Central memory CD8-positive, alpha-beta T cell (primary cell): ENCODE results near the gene TCERG1L.

Experiments used
- ATAC-seq: fragments of 150-1000 bp; cut with Tn5 transposase; replicated peaks from 2 replicates; pipeline ENCODE4 v1.10.0; 2022; ENCODE audit warnings: mild to moderate bottlenecking, moderate FRiP score, moderate number of reproducible peaks; ENCODE audit not compliant: poor library complexity, severe bottlenecking; ENCODE audit errors: extremely low read depth
- DNase-seq, 2 donors: peaks; one replicate each; pipeline ENCODE4 v3.0.0; 2021; ENCODE audit warnings: low spot score in 2 of 2
- H3K27ac Mint-ChIP-seq: one replicate; pipeline ENCODE4 v1.8.0; 2022; ENCODE audit warnings: low read depth, mild to moderate bottlenecking, moderate library complexity, mixed read lengths
- H3K27me3 Mint-ChIP-seq: one replicate; pipeline ENCODE4 v1.8.0; 2022; ENCODE audit warnings: mixed read lengths
- H3K36me3 Mint-ChIP-seq: one replicate; pipeline ENCODE4 v1.8.0; 2022; ENCODE audit warnings: mild to moderate bottlenecking, moderate library complexity, mixed read lengths; ENCODE audit not compliant: insufficient read depth
- H3K4me1 Mint-ChIP-seq: one replicate; pipeline ENCODE4 v1.8.0; 2022; ENCODE audit warnings: mixed read lengths
- H3K4me3 Mint-ChIP-seq: one replicate; pipeline ENCODE4 v1.8.0; 2022; ENCODE audit warnings: mild to moderate bottlenecking, moderate library complexity, mixed read lengths
- H3K9me3 Mint-ChIP-seq: one replicate; pipeline ENCODE4 v1.8.0; 2022; ENCODE audit warnings: mixed read lengths

Gene TCERG1L

GRCh38 chr10:131248376-131249165, 63.0 kb downstream of the TCERG1L start:
- no peak overlapping the region for H3K27ac Mint-ChIP-seq
- H3K27me3 Mint-ChIP-seq: no peaks in the 10 kb centered on the region
- DNase-seq (no peak), ATAC-seq (no peak)
- no peaks in the 10 kb centered on the region for H3K4me1 Mint-ChIP-seq
- H3K9me3 Mint-ChIP-seq: peaks cover 1% of the 10 kb centered on the region
- no peak overlapping the region for H3K4me3 Mint-ChIP-seq
- H3K36me3 Mint-ChIP-seq: no peaks in the 10 kb centered on the region

- ATAC-seq (no peak), DNase-seq (no peak)
- H3K4me1 Mint-ChIP-seq: no peaks in the 10 kb centered on the region
- no peaks in the 10 kb centered on the region for H3K36me3 Mint-ChIP-seq
- no peak overlapping the region for H3K4me3 Mint-ChIP-seq
- H3K9me3 Mint-ChIP-seq: no peaks in the 10 kb centered on the region
- no peak overlapping the region for H3K27ac Mint-ChIP-seq
- H3K27me3 Mint-ChIP-seq: no peaks in the 10 kb centered on the region
Observed at GRCh38 chr10:131247873-131248272, 63.6 kb downstream of the TCERG1L start.

- no peaks in the 10 kb centered on the region for H3K27me3 Mint-ChIP-seq
- no peaks in the 10 kb centered on the region for H3K36me3 Mint-ChIP-seq
- no peaks in the 10 kb centered on the region for H3K4me1 Mint-ChIP-seq
- no peaks in the 10 kb centered on the region for H3K9me3 Mint-ChIP-seq
- H3K4me3 Mint-ChIP-seq: no peak overlapping the region
- no peak for ATAC-seq
- H3K27ac Mint-ChIP-seq: no peak overlapping the region
- DNase-seq: no peak
Observed at GRCh38 chr10:131246775-131247174, 64.7 kb downstream of the TCERG1L start.

- H3K4me1 Mint-ChIP-seq: no peaks in the 10 kb centered on the region
- no peak overlapping the region for H3K27ac Mint-ChIP-seq
- no peak for DNase-seq
- no peaks in the 10 kb centered on the region for H3K36me3 Mint-ChIP-seq
- H3K9me3 Mint-ChIP-seq: no peaks in the 10 kb centered on the region
- no peak overlapping the region for H3K4me3 Mint-ChIP-seq
- H3K27me3 Mint-ChIP-seq: no peaks in the 10 kb centered on the region
- ATAC-seq: no peak
Observed at GRCh38 chr10:131246089-131246488, 65.4 kb downstream of the TCERG1L start.

- DNase-seq: no peak
- no peaks in the 10 kb centered on the region for H3K27me3 Mint-ChIP-seq
- no peaks in the 10 kb centered on the region for H3K36me3 Mint-ChIP-seq
- H3K27ac Mint-ChIP-seq: no peak overlapping the region
- H3K4me1 Mint-ChIP-seq: no peaks in the 10 kb centered on the region
- no peak overlapping the region for H3K4me3 Mint-ChIP-seq
- H3K9me3 Mint-ChIP-seq: no peaks in the 10 kb centered on the region
- ATAC-seq: no peak
Observed at GRCh38 chr10:131245475-131246059, 66.0 kb downstream of the TCERG1L start.

- no peak overlapping the region for H3K4me3 Mint-ChIP-seq
- H3K27me3 Mint-ChIP-seq: no peaks in the 10 kb centered on the region
- no peak overlapping the region for H3K27ac Mint-ChIP-seq
- H3K9me3 Mint-ChIP-seq: no peaks in the 10 kb centered on the region
- DNase-seq: no peak
- H3K36me3 Mint-ChIP-seq: no peaks in the 10 kb centered on the region
- H3K4me1 Mint-ChIP-seq: no peaks in the 10 kb centered on the region
- no peak for ATAC-seq
Observed at GRCh38 chr10:131244836-131245235, 66.7 kb downstream of the TCERG1L start.

- no peaks in the 10 kb centered on the region for H3K9me3 Mint-ChIP-seq
- H3K27me3 Mint-ChIP-seq: no peaks in the 10 kb centered on the region
- DNase-seq: no peak
- H3K4me3 Mint-ChIP-seq: no peak overlapping the region
- H3K36me3 Mint-ChIP-seq: no peaks in the 10 kb centered on the region
- no peaks in the 10 kb centered on the region for H3K4me1 Mint-ChIP-seq
- H3K27ac Mint-ChIP-seq: no peak overlapping the region
- ATAC-seq: no peak
Observed at GRCh38 chr10:131243076-131243475, 68.4 kb downstream of the TCERG1L start.

GRCh38 chr10:131242007-131242406, 69.5 kb downstream of the TCERG1L start:
- no peaks in the 10 kb centered on the region for H3K9me3 Mint-ChIP-seq
- no peaks in the 10 kb centered on the region for H3K4me1 Mint-ChIP-seq
- no peaks in the 10 kb centered on the region for H3K27me3 Mint-ChIP-seq
- no peaks in the 10 kb centered on the region for H3K36me3 Mint-ChIP-seq
- no peak overlapping the region for H3K27ac Mint-ChIP-seq
- no peak for DNase-seq
- no peak overlapping the region for H3K4me3 Mint-ChIP-seq
- no peak for ATAC-seq

GRCh38 chr10:131240691-131241090, 70.8 kb downstream of the TCERG1L start:
- no peaks in the 10 kb centered on the region for H3K27me3 Mint-ChIP-seq
- H3K27ac Mint-ChIP-seq: no peak overlapping the region
- H3K36me3 Mint-ChIP-seq: no peaks in the 10 kb centered on the region
- H3K9me3 Mint-ChIP-seq: no peaks in the 10 kb centered on the region
- no peaks in the 10 kb centered on the region for H3K4me1 Mint-ChIP-seq
- no peak overlapping the region for H3K4me3 Mint-ChIP-seq
- ATAC-seq (no peak), DNase-seq (no peak)

GRCh38 chr10:131239926-131240325, 71.6 kb downstream of the TCERG1L start:
- Mint-ChIP-seq H3K9me3 (no peaks in the 10 kb centered on the region), H3K27me3 (no peaks in the 10 kb centered on the region), H3K4me3 (no peak overlapping the region), H3K4me1 (no peaks in the 10 kb centered on the region), H3K36me3 (no peaks in the 10 kb centered on the region), H3K27ac (no peak overlapping the region)
- DNase-seq (no peak), ATAC-seq (no peak)

GRCh38 chr10:131239450-131239849, 72.1 kb downstream of the TCERG1L start:
- H3K27ac Mint-ChIP-seq: no peak overlapping the region
- H3K4me1 Mint-ChIP-seq: no peaks in the 10 kb centered on the region
- DNase-seq (no peak), ATAC-seq (no peak)
- no peaks in the 10 kb centered on the region for H3K27me3 Mint-ChIP-seq
- H3K4me3 Mint-ChIP-seq: no peak overlapping the region
- no peaks in the 10 kb centered on the region for H3K36me3 Mint-ChIP-seq
- no peaks in the 10 kb centered on the region for H3K9me3 Mint-ChIP-seq

GRCh38 chr10:131238669-131239280, 72.7 kb downstream of the TCERG1L start:
- Mint-ChIP-seq H3K9me3 (no peaks in the 10 kb centered on the region), H3K36me3 (no peaks in the 10 kb centered on the region), H3K4me1 (no peaks in the 10 kb centered on the region), H3K27ac (no peak overlapping the region), H3K27me3 (no peaks in the 10 kb centered on the region), H3K4me3 (no peak overlapping the region)
- no peak for ATAC-seq
- no peak for DNase-seq
